Measurements from ENCODE around the gene BANK1.

Gene BANK1

GRCh38 chr4:101843054-101843453 lies 52.5 kb downstream of the BANK1 start:
- DNase-seq (ENCODE audit: low read depth, low spot score), result no peak
- CTCF ChIA-PET, result no interaction called here

GRCh38 chr4:101846550-101846949 lies 56.0 kb downstream of the BANK1 start:
- ChIA-PET POLR2A (no interaction called here), CTCF (no interaction called here)
- no peak for DNase-seq (ENCODE audit: low read depth, low spot score)
- H3K4me3 ChIP-seq (ENCODE audit: low read depth, low read length), result no peak overlapping the region
- no peak for TF ChIP-seq CTCF (IDR thresholded peaks at IDR 0.05; ENCODE audit: insufficient read depth, low read length, missing control alignments)

More at GRCh38 chr4:101843054-101843453, 52.5 kb downstream of the BANK1 start:
- no peak for TF ChIP-seq CTCF (IDR thresholded peaks at IDR 0.05; ENCODE audit: insufficient read depth, low read length, missing control alignments)
- no peak overlapping the region for H3K4me3 ChIP-seq (ENCODE audit: low read depth, low read length)
- POLR2A ChIA-PET, result no interaction called here

GRCh38 chr4:101850698-101851097 lies 60.2 kb downstream of the BANK1 start:
- no peak for DNase-seq (ENCODE audit: low read depth, low spot score)
- TF ChIP-seq CTCF (IDR thresholded peaks at IDR 0.05; ENCODE audit: insufficient read depth, low read length, missing control alignments), result no peak
- POLR2A ChIA-PET, result no interaction called here
- no peak overlapping the region for H3K4me3 ChIP-seq (ENCODE audit: low read depth, low read length)
- CTCF ChIA-PET, result no interaction called here

- no peak for DNase-seq (ENCODE audit: low read depth, low spot score)
- no peak for TF ChIP-seq CTCF (IDR thresholded peaks at IDR 0.05; ENCODE audit: insufficient read depth, low read length, missing control alignments)
- no peak overlapping the region for H3K4me3 ChIP-seq (ENCODE audit: low read depth, low read length)
- POLR2A ChIA-PET, result no interaction called here
- CTCF ChIA-PET, result no interaction called here
Observed at GRCh38 chr4:101851672-101852071, 61.1 kb downstream of the BANK1 start.

GRCh38 chr4:101853028-101853427 lies 62.5 kb downstream of the BANK1 start:
- no peak for TF ChIP-seq CTCF (IDR thresholded peaks at IDR 0.05; ENCODE audit: insufficient read depth, low read length, missing control alignments)
- CTCF ChIA-PET, result no interaction called here
- DNase-seq (ENCODE audit: low read depth, low spot score), result no peak
- H3K4me3 ChIP-seq (ENCODE audit: low read depth, low read length), result no peak overlapping the region
- POLR2A ChIA-PET, result no interaction called here

- ChIA-PET CTCF (no interaction called here), POLR2A (no interaction called here)
- DNase-seq (ENCODE audit: low read depth, low spot score), result no peak
Observed at GRCh38 chr4:101853691-101854090, 63.2 kb downstream of the BANK1 start.

More at GRCh38 chr4:101853691-101854090, 63.2 kb downstream of the BANK1 start:
- no peak overlapping the region for H3K4me3 ChIP-seq (ENCODE audit: low read depth, low read length)
- TF ChIP-seq CTCF (IDR thresholded peaks at IDR 0.05; ENCODE audit: insufficient read depth, low read length, missing control alignments), result no peak
